ENCODE data around the gene ATM.
"Not testable (repeated sequence)": the region's sequence is repeated elsewhere in the genome, so short reads cannot be mapped to it uniquely, and the experiment has no call there.

The ATM gene

GRCh38 chr11:108278546-108278945 is 55.7 kb downstream of the ATM start:
- DNase-seq (ENCODE audit: low read depth in 2 of 3, low spot score in 1 of 3), result no peak

- DNase-seq (ENCODE audit: low read depth in 2 of 3, low spot score in 1 of 3), result no peak
These were observed 56.1 kb downstream of the ATM start for GRCh38 chr11:108278954-108279353.

DNA sequence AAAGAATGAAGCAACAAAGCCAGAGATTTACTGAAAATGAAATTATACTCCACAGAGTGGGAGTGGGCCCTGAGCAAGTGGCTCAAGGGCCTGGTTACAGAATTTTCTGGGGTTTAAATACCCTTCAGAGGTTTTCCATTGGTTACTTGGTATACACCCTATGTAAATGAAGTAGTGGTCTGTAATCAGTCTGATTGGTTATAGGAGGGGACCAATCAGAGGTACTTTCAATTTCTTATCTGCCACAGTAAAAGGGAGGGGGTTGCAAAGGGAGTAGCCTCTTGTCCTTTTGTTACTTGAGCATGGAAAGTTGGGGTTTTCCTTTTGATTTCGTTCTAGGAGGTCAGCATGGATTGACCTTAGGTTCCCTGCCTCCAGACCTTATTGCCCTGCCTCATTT is 63.5 kb downstream of the ATM start:
- no peak for DNase-seq (ENCODE audit: low read depth in 2 of 3, low spot score in 1 of 3)

DNA sequence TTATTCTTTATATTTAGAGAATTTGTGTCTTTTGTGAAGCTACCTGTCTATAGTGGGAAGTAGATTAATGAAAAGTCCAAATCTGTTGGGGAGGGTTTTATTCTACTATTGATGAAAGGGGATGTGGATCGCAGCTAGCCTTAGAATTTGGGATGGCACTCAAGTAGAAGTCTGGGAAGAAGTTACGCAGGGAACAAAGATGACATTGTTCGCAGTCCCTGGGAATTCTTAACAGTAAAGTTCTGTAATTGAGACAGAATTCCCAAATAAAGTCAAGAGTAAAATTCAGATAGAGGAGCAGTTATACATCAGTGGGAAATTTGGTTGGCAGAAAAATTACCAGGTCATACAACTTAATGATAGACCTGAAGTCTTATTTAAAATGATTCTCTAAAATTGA is 64.1 kb downstream of the ATM start:
- DNase-seq (ENCODE audit: low read depth in 2 of 3, low spot score in 1 of 3), result no peak

DNA sequence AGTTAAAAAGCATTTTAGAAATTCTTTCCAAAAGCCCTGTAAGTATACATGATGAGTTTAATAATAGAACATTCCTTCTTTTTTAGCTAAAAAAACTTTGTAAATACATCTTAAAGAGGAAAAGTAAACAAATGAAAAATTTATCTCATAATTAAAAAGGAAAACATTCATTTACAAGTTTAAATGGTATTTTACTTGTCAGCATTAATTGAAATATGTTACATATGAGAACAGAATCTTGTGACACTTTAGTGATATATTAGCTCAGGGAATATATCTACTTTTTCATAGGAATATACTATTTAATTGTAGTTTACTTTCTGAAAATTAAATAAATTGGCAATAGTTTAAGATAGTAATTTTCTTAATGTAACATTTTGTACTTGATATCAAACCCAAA is 66.2 kb downstream of the ATM start:
- not testable (repeated sequence) for DNase-seq (ENCODE audit: low read depth in 2 of 3, low spot score in 1 of 3)

DNA sequence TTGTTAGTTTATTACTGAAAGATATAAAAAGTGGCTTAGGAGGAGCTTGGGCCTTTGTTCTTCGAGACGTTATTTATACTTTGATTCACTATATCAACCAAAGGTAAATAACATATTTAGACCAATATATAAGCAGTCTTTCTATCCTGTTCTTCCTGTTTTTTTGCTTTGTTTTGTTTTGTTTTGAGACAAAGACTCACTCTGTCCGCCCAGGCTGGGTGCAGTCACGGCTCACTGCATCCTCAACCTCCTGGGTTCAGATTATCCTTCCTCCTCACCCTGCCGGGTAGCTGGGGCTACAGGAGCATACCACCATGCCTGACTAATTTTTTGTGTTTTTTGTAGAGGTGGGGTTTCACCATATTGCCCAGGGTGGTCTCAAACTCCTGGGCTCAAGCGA is 66.8 kb downstream of the ATM start:
- DNase-seq (ENCODE audit: low read depth in 2 of 3, low spot score in 1 of 3), result no peak

- DNase-seq (ENCODE audit: low read depth in 2 of 3, low spot score in 1 of 3), result no peak
These were observed 70.4 kb downstream of the ATM start for GRCh38 chr11:108293229-108293628.

- no peak for DNase-seq (ENCODE audit: low read depth in 2 of 3, low spot score in 1 of 3)
These were observed 79.4 kb downstream of the ATM start for GRCh38 chr11:108302121-108302785.

DNA sequence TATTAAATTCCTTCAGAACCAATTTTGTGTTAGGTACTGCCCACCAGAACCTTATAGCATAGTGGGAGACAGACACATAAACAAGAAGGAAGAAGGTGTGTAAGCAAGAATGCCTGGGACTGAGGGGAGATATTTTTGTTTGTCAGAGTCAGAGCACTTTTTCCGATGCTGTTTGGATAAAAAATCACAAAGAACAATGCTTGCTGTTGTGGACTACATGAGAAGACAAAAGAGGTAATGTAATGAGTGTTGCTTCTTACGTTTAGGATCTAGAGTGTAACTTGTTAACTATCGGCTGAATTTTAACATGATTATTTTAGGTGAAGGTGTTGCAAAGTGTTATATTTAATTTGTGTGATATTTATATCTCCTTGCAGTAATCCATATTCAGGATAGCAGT is 84.9 kb downstream of the ATM start:
- no peak for DNase-seq (ENCODE audit: low read depth in 2 of 3, low spot score in 1 of 3)

DNA sequence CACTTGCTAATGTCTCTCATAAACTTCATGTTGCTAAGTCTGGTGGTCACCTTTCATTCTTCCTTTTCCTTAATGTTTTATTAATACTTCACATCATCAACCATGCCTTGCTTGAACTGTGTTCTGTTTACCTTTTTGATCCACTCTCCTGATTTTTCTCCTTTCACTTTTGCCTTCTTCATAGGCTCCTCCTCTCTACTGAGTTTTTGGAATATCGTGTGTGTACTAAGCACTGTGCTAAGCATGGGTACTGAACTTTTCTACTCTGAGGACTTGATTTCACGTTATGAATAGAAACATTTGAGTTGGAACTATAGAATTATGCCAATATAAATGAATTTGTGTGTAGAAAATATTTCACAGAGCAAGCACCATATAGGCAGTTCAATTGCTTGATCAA is 90.6 kb downstream of the ATM start:
- DNase-seq (ENCODE audit: low read depth in 2 of 3, low spot score in 1 of 3), result no peak

- DNase-seq (ENCODE audit: low read depth in 2 of 3, low spot score in 1 of 3), result no peak
These were observed 93.2 kb downstream of the ATM start for GRCh38 chr11:108316061-108316460.

GRCh38 chr11:108319541-108320145 is 96.8 kb downstream of the ATM start:
- DNase-seq (ENCODE audit: low read depth in 2 of 3, low spot score in 1 of 3), result no peak

GRCh38 chr11:108322666-108323065 is 99.8 kb downstream of the ATM start:
- DNase-seq (ENCODE audit: low read depth in 2 of 3, low spot score in 1 of 3), result no peak

- no peak for DNase-seq (ENCODE audit: low read depth in 2 of 3, low spot score in 1 of 3)
These were observed 101.7 kb downstream of the ATM start for GRCh38 chr11:108324587-108324986.

DNA sequence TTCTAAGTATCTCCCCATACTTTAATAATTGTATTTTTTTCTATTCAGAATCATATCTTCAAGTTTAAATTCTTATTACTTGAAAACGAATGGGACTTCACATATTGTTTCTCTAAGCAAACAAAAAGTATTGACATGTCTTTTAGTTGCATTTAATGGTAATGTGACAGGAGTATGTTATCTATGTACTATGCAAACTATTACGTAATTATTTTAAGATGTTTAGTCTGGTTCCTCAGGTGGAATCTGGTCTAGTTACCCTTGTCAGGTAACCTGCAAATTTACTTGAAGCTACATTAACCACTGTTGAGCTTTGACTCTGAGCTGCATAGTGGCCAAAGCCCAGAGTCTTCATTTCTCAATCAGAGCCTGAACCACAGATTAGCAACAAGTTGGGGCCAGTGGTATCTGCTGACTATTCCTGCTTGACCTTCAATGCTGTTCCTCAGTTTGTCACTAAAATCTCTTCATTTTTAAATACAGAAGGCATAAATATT is 110.6 kb downstream of the ATM start:
- DNase-seq (ENCODE audit: low read depth in 2 of 3, low spot score in 1 of 3), result no peak

- DNase-seq (ENCODE audit: low read depth in 2 of 3, low spot score in 1 of 3), result no peak
These were observed 115.9 kb downstream of the ATM start for GRCh38 chr11:108338750-108339149.

GRCh38 chr11:108340973-108341372 is 118.1 kb downstream of the ATM start:
- DNase-seq (ENCODE audit: low read depth in 2 of 3, low spot score in 1 of 3), result no peak

DNA sequence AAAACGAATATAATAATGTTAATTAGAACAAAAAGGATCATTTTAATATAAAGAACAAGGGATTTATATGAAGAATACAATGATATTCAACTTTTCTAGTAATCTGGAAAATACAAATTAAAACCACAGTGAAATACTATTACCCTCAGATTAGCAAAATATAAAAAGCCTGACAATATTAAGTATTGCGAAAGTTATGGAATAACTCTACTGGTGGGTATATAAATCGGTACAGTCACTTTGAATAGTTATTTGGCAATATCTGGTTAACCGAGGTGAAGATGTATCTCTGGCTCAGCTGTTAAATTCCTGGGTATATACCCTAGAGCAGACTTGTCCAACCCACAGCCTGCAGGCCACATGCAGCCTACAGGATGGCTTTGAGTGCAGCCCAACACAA is 118.8 kb downstream of the ATM start:
- DNase-seq (ENCODE audit: low read depth in 2 of 3, low spot score in 1 of 3), result no peak

DNA sequence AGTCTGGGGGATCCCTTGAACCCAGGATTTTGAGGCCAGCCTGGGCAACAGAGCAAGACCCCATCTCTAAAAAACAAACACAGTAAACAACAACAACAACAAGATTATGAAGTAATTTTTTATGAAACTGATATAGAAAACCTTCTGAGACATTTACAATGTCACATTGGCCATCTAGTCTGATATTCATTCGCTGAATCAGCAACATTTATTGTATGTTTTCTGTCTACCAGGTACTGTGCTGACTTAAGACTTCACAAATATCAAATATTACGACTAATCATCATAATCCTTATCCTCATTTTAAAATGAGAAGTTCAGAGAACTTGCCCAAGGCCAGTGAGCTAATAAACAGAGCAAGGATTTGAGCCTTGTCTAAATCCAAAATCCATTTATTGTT is 120.8 kb downstream of the ATM start:
- no peak for DNase-seq (ENCODE audit: low read depth in 2 of 3, low spot score in 1 of 3)

DNA sequence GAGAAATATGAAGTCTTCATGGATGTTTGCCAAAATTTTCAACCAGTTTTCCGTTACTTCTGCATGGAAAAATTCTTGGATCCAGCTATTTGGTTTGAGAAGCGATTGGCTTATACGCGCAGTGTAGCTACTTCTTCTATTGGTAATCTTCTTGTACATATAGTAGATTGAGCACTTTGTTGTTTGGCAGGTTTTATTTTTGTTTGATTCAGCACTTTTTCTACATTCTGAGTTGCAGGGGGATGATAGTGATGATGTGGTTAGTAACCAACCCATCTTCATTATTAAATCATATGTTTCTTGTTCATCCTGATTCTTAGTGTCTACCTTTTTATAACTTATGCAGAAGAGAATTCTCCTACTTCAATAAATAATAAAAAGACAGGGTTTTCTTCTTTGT is 122.9 kb downstream of the ATM start:
- DNase-seq (ENCODE audit: low read depth in 2 of 3, low spot score in 1 of 3), result no peak

- no peak for DNase-seq (ENCODE audit: low read depth in 2 of 3, low spot score in 1 of 3)
These were observed 123.6 kb downstream of the ATM start for GRCh38 chr11:108346451-108346850.

DNA sequence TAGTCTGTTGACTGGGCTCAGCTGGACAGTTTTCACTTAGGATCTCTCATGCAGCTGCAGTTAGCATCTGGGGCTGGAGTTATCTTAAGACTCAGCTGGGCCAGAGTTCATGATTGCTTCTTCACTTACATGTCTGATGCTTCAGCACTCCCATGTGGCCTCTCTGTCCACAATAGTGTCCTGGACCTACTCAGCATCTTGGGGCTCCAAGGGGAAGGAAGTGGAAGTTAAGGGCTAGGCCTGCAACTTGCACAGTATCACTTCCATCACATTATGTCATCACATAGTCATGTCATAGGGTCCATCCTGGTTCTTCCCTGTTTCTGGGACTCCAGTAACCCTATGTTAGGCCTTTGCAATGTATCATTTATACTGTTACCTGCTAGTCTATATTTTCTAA is 128.6 kb downstream of the ATM start:
- DNase-seq (ENCODE audit: low read depth in 2 of 3, low spot score in 1 of 3), result no peak

DNA sequence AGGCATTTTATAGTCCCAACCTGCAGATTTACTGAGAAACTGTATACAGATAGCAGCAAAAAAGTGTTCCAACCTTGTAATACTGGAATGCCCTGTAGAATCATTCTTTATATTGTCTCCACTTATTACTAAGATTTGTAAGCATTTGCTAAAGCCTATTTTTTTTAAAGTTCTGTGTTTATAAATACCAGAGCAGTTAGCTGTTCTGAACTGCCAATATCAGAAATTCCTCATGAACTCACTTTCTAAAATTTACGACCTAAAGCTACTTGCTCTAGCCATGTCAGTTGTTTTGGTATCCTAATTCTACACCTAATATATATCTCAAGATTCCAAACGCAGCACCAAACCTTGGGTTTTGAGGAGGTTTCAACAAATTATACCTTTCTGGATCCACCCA is 141.3 kb downstream of the ATM start:
- no peak for DNase-seq (ENCODE audit: low read depth in 2 of 3, low spot score in 1 of 3)

Data from stimulated activated CD4-positive, alpha-beta T cell treated with anti-CD3 and anti-CD28 coated beads, Interleukin-12 subunit alpha, Interleukin-12 subunit beta, amount 100 ng/mL, for 48 hours (primary cell).